AML-193 (cell line): ENCODE measurements around the gene CRTC1.

Experiments used
- DNase-seq, 2 experiments: peaks; one replicate each; lab custom pipeline; 2025; lab: John Stamatoyannopoulos, UW

CRTC1 gene

GRCh38 chr19:18700501-18701249, 17.2 kb downstream of the CRTC1 start:
- DNase-seq, result peak; percentile 49 to 52

GRCh38 chr19:18701250-18701608, 17.7 kb downstream of the CRTC1 start:
- DNase-seq, result no peak

- no peak for DNase-seq
Measured at GRCh38 chr19:18704054-18704453, 20.6 kb downstream of the CRTC1 start.

GRCh38 chr19:18704971-18705370, 21.5 kb downstream of the CRTC1 start:
- DNase-seq, result no peak

GRCh38 chr19:18708452-18709231, 25.2 kb downstream of the CRTC1 start:
- DNase-seq, result no peak

- no peak for DNase-seq
Measured at GRCh38 chr19:18709546-18709945, 26.1 kb downstream of the CRTC1 start.

- DNase-seq, result no peak
Measured at GRCh38 chr19:18710186-18710585, 26.7 kb downstream of the CRTC1 start.

GRCh38 chr19:18710996-18711751, 27.7 kb downstream of the CRTC1 start:
- DNase-seq, result no peak

- DNase-seq, result no peak
Measured at GRCh38 chr19:18711893-18712292, 28.4 kb downstream of the CRTC1 start.

GRCh38 chr19:18712981-18713380, 29.5 kb downstream of the CRTC1 start:
- DNase-seq, result no peak

- no peak for DNase-seq
Measured at GRCh38 chr19:18713550-18714117, 30.2 kb downstream of the CRTC1 start.

GRCh38 chr19:18715416-18715815, 31.9 kb downstream of the CRTC1 start:
- no peak for DNase-seq

GRCh38 chr19:18716857-18717256, 33.4 kb downstream of the CRTC1 start:
- DNase-seq, result no peak

GRCh38 chr19:18717601-18718000, 34.1 kb downstream of the CRTC1 start:
- DNase-seq, result no peak

- no peak for DNase-seq
Measured at GRCh38 chr19:18718015-18718526, 34.6 kb downstream of the CRTC1 start.

GRCh38 chr19:18718846-18719458, 35.5 kb downstream of the CRTC1 start:
- no peak for DNase-seq

- no peak for DNase-seq
Measured at GRCh38 chr19:18719541-18719940, 36.1 kb downstream of the CRTC1 start.

GRCh38 chr19:18723871-18724377, 40.4 kb downstream of the CRTC1 start:
- DNase-seq, result no peak

GRCh38 chr19:18725841-18726770, 42.6 kb downstream of the CRTC1 start:
- no peak for DNase-seq

- DNase-seq, result no peak
Measured at GRCh38 chr19:18726846-18727245, 43.4 kb downstream of the CRTC1 start.
